ENCODE results near the gene MPIG6B. TPM values are rescaled to one million over a fixed set of nuclear protein-coding genes. Genes with fewer than 3 reads are reported as not detected.
A peak's percentile ranks its signal among the peaks of the same experiment; 100 is the strongest.

The MPIG6B gene
- total RNA-seq, 1 experiment from 2014 or later, result not detected

DNA sequence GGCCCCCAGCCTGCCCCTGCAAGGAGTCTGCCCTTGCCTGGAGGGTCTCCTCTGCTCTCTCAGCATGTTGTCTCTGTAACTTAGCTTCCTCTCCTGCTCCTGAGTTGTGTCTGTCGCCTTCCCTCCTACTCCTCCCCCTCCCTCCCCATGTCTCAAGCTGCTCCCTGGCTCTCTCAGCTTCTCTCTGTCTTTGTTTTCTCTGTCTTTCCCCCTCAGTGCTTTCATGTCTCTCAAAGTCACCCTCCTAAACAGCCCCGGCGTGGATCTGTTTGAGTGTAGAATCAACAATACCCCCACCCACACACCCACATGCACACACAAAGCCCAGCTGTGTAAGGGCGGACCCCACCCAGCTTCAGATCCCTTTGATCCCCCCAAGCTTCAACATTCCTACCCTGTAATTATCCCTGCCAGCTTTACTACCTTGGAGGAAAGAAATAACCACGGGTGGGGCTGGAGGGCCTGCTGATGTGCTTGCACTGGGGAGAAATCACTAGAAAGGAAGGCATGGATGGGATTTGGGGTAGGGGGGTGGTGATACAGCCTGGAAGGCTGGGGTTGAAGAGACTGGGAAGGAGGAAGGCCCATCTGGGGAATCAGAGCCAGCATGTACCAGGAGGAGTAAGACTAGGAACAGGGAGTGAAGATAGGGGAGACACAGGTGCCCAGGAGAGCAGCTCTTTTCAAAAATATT lies 9.0 kb upstream of the MPIG6B start:
- WGBS (ENCODE audit: extremely low coverage, insufficient read length, low lambda C conversion rate), result no CpG with 5 or more reads among the region's 5 CpGs
- no peak overlapping the region for H2AK5ac ChIP-seq (ENCODE audit: insufficient read length, low read length)
- H3K56ac ChIP-seq (ENCODE audit: insufficient read length, low read depth, low read length), result no peak overlapping the region
- Mint-ChIP-seq H3K36me3 (ENCODE audit: insufficient read depth in 1 of 3, low read depth in 3 of 3) (no peaks in the 10 kb centered on the region), H3K9me3 (no peaks in the 10 kb centered on the region), H3K4me3 (peak overlapping the region in 1 of 2 experiments; percentile 60; a peak in 4 of 5 replicates), H3K27me3 (ENCODE audit: low read depth) (peaks cover 8% of the 10 kb centered on the region), H3K27ac (peak overlapping the region; percentile 81 to 95 (median 81)), H3K4me1 (peaks cover 50 to 62% of the 10 kb centered on the region in 2 experiments)
- H3K23me2 ChIP-seq (ENCODE audit: insufficient read length, low read depth, low read length, poor library complexity, severe bottlenecking), result no peaks in the 10 kb centered on the region
- no peak overlapping the region for H3T11ph ChIP-seq (ENCODE audit: low read length)
- H2AFZ ChIP-seq (ENCODE audit: low read length), result no peak overlapping the region
- H3K18ac ChIP-seq (ENCODE audit: insufficient read length, low read depth, low read length), result peak overlapping the region; percentile 53
- no peaks in the 10 kb centered on the region for H4K20me1 ChIP-seq (ENCODE audit: control insufficient read depth, insufficient read depth, insufficient read length)
- TF ChIP-seq, protein P1, sequence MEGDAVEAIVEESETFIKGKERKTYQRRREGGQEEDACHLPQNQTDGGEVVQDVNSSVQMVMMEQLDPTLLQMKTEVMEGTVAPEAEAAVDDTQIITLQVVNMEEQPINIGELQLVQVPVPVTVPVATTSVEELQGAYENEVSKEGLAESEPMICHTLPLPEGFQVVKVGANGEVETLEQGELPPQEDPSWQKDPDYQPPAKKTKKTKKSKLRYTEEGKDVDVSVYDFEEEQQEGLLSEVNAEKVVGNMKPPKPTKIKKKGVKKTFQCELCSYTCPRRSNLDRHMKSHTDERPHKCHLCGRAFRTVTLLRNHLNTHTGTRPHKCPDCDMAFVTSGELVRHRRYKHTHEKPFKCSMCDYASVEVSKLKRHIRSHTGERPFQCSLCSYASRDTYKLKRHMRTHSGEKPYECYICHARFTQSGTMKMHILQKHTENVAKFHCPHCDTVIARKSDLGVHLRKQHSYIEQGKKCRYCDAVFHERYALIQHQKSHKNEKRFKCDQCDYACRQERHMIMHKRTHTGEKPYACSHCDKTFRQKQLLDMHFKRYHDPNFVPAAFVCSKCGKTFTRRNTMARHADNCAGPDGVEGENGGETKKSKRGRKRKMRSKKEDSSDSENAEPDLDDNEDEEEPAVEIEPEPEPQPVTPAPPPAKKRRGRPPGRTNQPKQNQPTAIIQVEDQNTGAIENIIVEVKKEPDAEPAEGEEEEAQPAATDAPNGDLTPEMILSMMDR (conservative IDR thresholded peaks at IDR 0.05), result no peak
- no peak overlapping the region for H3K4ac ChIP-seq (ENCODE audit: low read depth, low read length)
- no peaks in the 10 kb centered on the region for H3K27me3 ChIP-seq (ENCODE audit: insufficient read depth, low read length)
- H3K79me1 ChIP-seq (ENCODE audit: insufficient read depth, low read depth, low read length, poor library complexity, severe bottlenecking), result no peaks in the 10 kb centered on the region
- no peak overlapping the region for H2BK12ac ChIP-seq (ENCODE audit: insufficient read length, low read depth, low read length)
- no peak overlapping the region for H4K8ac ChIP-seq (replicated peaks; ENCODE audit: insufficient read length, low read depth, low read length)
- no peak overlapping the region for H2BK120ac ChIP-seq (ENCODE audit: low read depth, low read length, poor library complexity, severe bottlenecking)
- no peak overlapping the region for H2BK15ac ChIP-seq (ENCODE audit: low read depth, low read length)
- H3K14ac ChIP-seq (ENCODE audit: insufficient read depth, low read length), result peak overlapping the region; percentile 64; the same call in 1 of the 2 replicates
- no peaks in the 10 kb centered on the region for H3K79me2 ChIP-seq (ENCODE audit: insufficient read depth, low read length)
- no peak overlapping the region for H3K9ac ChIP-seq (ENCODE audit: extremely low read depth, insufficient read length, low read length)
- H2BK20ac ChIP-seq (ENCODE audit: low read depth, low read length, poor library complexity, severe bottlenecking), result no peak overlapping the region
- no peak overlapping the region for H3K4me2 ChIP-seq (ENCODE audit: insufficient read depth, insufficient read length, low read length)
- H2BK5ac ChIP-seq (ENCODE audit: insufficient read length, low read length), result no peak overlapping the region
- peak; percentile 36 for DNase-seq
- H3K27ac ChIP-seq (ENCODE audit: insufficient read length, low read depth, low read length), result no peak overlapping the region
- peaks cover 10% of the 10 kb centered on the region; the same call in 1 of the 2 replicates for H3K4me1 ChIP-seq (ENCODE audit: insufficient read depth, low read length)
- no peak overlapping the region for H4K91ac ChIP-seq (ENCODE audit: insufficient read length, low read depth, low read length)
- H3K9me3 ChIP-seq (ENCODE audit: control insufficient read depth, low read depth, low read length), result no peaks in the 10 kb centered on the region
- no peak overlapping the region for H4K5ac ChIP-seq (ENCODE audit: insufficient read length, low read depth, low read length)
- no peak overlapping the region for H3K23ac ChIP-seq (ENCODE audit: insufficient read length, low read depth, low read length)
